ENCODE results near the gene SCARB1.

Gene SCARB1

GRCh38 chr12:124792156-124792555 lies 71.5 kb downstream of the SCARB1 start:
- DNase-seq, result no peak

- no peak for DNase-seq
These were observed 72.8 kb downstream of the SCARB1 start for GRCh38 chr12:124790650-124791400.

GRCh38 chr12:124788936-124789555 lies 74.6 kb downstream of the SCARB1 start:
- DNase-seq, result no peak

GRCh38 chr12:124786061-124786964 lies 77.4 kb downstream of the SCARB1 start:
- DNase-seq, result no peak

GRCh38 chr12:124784871-124785572 lies 78.6 kb downstream of the SCARB1 start:
- DNase-seq, result no peak

- DNase-seq, result no peak
These were observed 80.6 kb downstream of the SCARB1 start for GRCh38 chr12:124783087-124783486.

- DNase-seq, result no peak
These were observed 81.5 kb downstream of the SCARB1 start for GRCh38 chr12:124782132-124782531.

- DNase-seq, result no peak
These were observed 82.6 kb downstream of the SCARB1 start for GRCh38 chr12:124780752-124781685.

- DNase-seq, result no peak
These were observed 83.3 kb downstream of the SCARB1 start for GRCh38 chr12:124780336-124780735.

GRCh38 chr12:124779161-124780141 lies 84.2 kb downstream of the SCARB1 start:
- DNase-seq, result no peak

- no peak for DNase-seq
These were observed 85.3 kb downstream of the SCARB1 start for GRCh38 chr12:124778411-124778810.

- no peak for DNase-seq
These were observed 86.0 kb downstream of the SCARB1 start for GRCh38 chr12:124777399-124778372.

GRCh38 chr12:124776125-124776513 lies 87.5 kb downstream of the SCARB1 start:
- no peak for DNase-seq

GRCh38 chr12:124774462-124775167 lies 89.0 kb downstream of the SCARB1 start:
- DNase-seq, result no peak

- no peak for DNase-seq
These were observed 89.6 kb downstream of the SCARB1 start for GRCh38 chr12:124774054-124774461.

- no peak for DNase-seq
These were observed 91.1 kb downstream of the SCARB1 start for GRCh38 chr12:124772289-124773170.
